GM12878 (cell line): ENCODE results near the gene HORMAD2. TPM values are rescaled to one million over a fixed set of nuclear protein-coding genes. Genes with fewer than 3 reads are reported as not detected.

Experiments used
- ATAC-seq: fragments of 200-7000 bp; cut with Tn5 transposase; 3 replicates; pipeline ENCODE4 v1.9.1; 2020; ENCODE audit warnings: mild to moderate bottlenecking, moderate library complexity
- BruUV-seq: library from RNA; stranded (reverse); fragments of 400-500 nt; replicated peaks from 2 replicates; lab custom pipeline; 2021; lab: Mats Ljungman, UMichigan
- CTCF ChIA-PET: fragments of 300-600 bp; sonication (Branson Sonifier 250); formaldehyde crosslinking; extraction: SDS; loops from one replicate; lab custom pipeline; 2021; ENCODE audit warnings: inconsistent platforms; lab: Yijun Ruan, JAX
- POLR2A ChIA-PET: fragments of 350-600 bp; formaldehyde crosslinking; extraction: SDS; loops from one replicate; lab custom pipeline; 2021; ENCODE audit warnings: inconsistent platforms; lab: Charles Lee
- RAD21 ChIA-PET: fragments of 300-600 bp; sonication (Branson Sonifier 250); formaldehyde crosslinking; loops from one replicate; lab custom pipeline; 2023; ENCODE audit warnings: antibody characterized with exemption; ENCODE audit not compliant: unreplicated experiment; lab: Charles Lee
- SMC1A ChIA-PET: fragments of 300-600 bp; sonication (Branson Sonifier 250); formaldehyde crosslinking; loops from one replicate; lab custom pipeline; 2023; ENCODE audit not compliant: unreplicated experiment, uncharacterized antibody; lab: Charles Lee
- DNase-seq: peaks from one replicate; pipeline ENCODE4 v3.0.0-alpha.2; 2011; ENCODE audit warnings: low read depth, low spot score
- FAIRE-seq: peaks from 3 replicates; lab custom pipeline; 2011; peaks lifted over from hg19 to GRCh38; lab: Jason Lieb, UNC
- H2AFZ ChIP-seq: 2 replicates; pipeline ENCODE4 v1.6.0; 2011; ENCODE audit warnings: low read depth, low read length, control low read depth; ENCODE audit not compliant: control insufficient read depth
- H3K27ac ChIP-seq: 2 replicates; pipeline ENCODE4 v1.5.1; 2011; ENCODE audit warnings: control low read depth; ENCODE audit not compliant: control insufficient read depth, insufficient read depth
- H3K27me3 ChIP-seq, 2 experiments: replicated peaks in 1 of 2; 2 replicates each; pipeline versions ENCODE4 v1.6.0 to v1.6.1; 2011; ENCODE audit warnings: low read length in 1 of 2; ENCODE audit not compliant: control insufficient read depth in 2 of 2, insufficient read depth in 2 of 2
- H3K36me3 ChIP-seq, 2 experiments: 2 replicates each; pipeline ENCODE4 v1.5.1; 2011; ENCODE audit warnings: low read length in 1 of 2; ENCODE audit not compliant: control insufficient read depth in 2 of 2, insufficient read depth in 2 of 2
- H3K4me1 ChIP-seq: 2 replicates; pipeline ENCODE4 v1.6.1; 2011; ENCODE audit warnings: mild to moderate bottlenecking, low read length, moderate library complexity, mixed read lengths; ENCODE audit not compliant: control insufficient read depth, insufficient read depth
- H3K4me2 ChIP-seq: 2 replicates; pipeline ENCODE4 v1.6.0; 2011; ENCODE audit warnings: control low read depth; ENCODE audit not compliant: control insufficient read depth, insufficient read depth
- H3K4me3 ChIP-seq: fragments of 200-600 bp; sonication (generic); 2 replicates; pipeline ENCODE4 v1.5.1; 2016
- H3K79me2 ChIP-seq: 2 replicates; pipeline ENCODE4 v1.6.0; 2011; ENCODE audit warnings: low read length; ENCODE audit not compliant: control insufficient read depth, insufficient read depth
- H3K9ac ChIP-seq: 2 replicates; pipeline ENCODE4 v1.8.0; 2011; ENCODE audit warnings: low read length, control low read depth, mixed read lengths; ENCODE audit not compliant: control insufficient read depth, insufficient read depth
- H3K9me3 ChIP-seq: replicated peaks from 3 replicates; pipeline ENCODE4 v1.5.1; 2011; ENCODE audit warnings: mild to moderate bottlenecking, low read length; ENCODE audit not compliant: control insufficient read depth, insufficient read depth
- H4K20me1 ChIP-seq: 2 replicates; pipeline ENCODE4 v1.6.0; 2011; ENCODE audit not compliant: control insufficient read depth, insufficient read depth
- CBFB ChIP-seq: IDR thresholded peaks from 2 replicates; pipeline ENCODE4 v1.6.1; 2016; ENCODE audit warnings: antibody characterized with exemption, low read depth
- ESRRA ChIP-seq: IDR thresholded peaks from 2 replicates; pipeline ENCODE4 v1.6.1; 2012; ENCODE audit warnings: mild to moderate bottlenecking, low read length, improper control_type of control experiment
- GABPA ChIP-seq: IDR thresholded peaks from 2 replicates; pipeline ENCODE4 v1.6.1; 2014; ENCODE audit warnings: antibody characterized with exemption, low read depth, mild to moderate bottlenecking, inconsistent platforms
- MYB ChIP-seq: fragments of 150-350 bp; IDR thresholded peaks from 2 replicates; pipeline ENCODE4 v1.6.1; 2014; ENCODE audit warnings: mild to moderate bottlenecking, low read depth, low read length, borderline replicate concordance
- NFYB ChIP-seq: IDR thresholded peaks from 2 replicates; pipeline ENCODE4 v1.6.1; 2011; ENCODE audit warnings: low read depth, mild to moderate bottlenecking, low read length, improper control_type of control experiment, moderate library complexity; ENCODE audit not compliant: insufficient read depth
- PBX3 ChIP-seq: IDR thresholded peaks from 2 replicates; pipeline ENCODE4 v1.6.1; 2011; ENCODE audit warnings: mild to moderate bottlenecking, low read depth, low read length, moderate library complexity; ENCODE audit not compliant: insufficient replicate concordance
- SMAD1 ChIP-seq: fragments of 450-650 bp; IDR thresholded peaks from 2 replicates; pipeline ENCODE4 v1.6.1; 2018; ENCODE audit warnings: mild to moderate bottlenecking, low read depth; ENCODE audit not compliant: partially characterized antibody
- STAT3 ChIP-seq: IDR thresholded peaks from 2 replicates; pipeline ENCODE4 v1.6.1; 2011; ENCODE audit warnings: low read depth, low read length, improper control_type of control experiment
- SUZ12 ChIP-seq: fragments of 200-600 bp; sonication (generic); IDR thresholded peaks from one replicate; pipeline ENCODE4 v1.6.1; 2018; ENCODE audit warnings: antibody characterized with exemption, mild to moderate bottlenecking; ENCODE audit not compliant: unreplicated experiment
- ZBED1 ChIP-seq: IDR thresholded peaks from 2 replicates; pipeline ENCODE4 v1.6.1; 2016; ENCODE audit warnings: borderline replicate concordance
- ZBTB11 ChIP-seq: fragments of 450-650 bp; formaldehyde crosslinking; IDR thresholded peaks from 2 replicates; pipeline ENCODE4 v1.5.0; 2022; ENCODE audit warnings: mild to moderate bottlenecking, missing genetic modification characterization
- ZSCAN29 ChIP-seq: fragments of 450-650 bp; IDR thresholded peaks from 2 replicates; pipeline ENCODE4 v1.6.1; 2017; ENCODE audit warnings: mild to moderate bottlenecking, moderate library complexity
- WGBS: methylation state at CpG from one replicate; pipeline ENCODE4 v1.1.6; 2016; ENCODE audit warnings: low lambda C conversion rate; ENCODE audit not compliant: insufficient replicate concordance, insufficient coverage; ENCODE audit errors: missing lambda C conversion rate; 5-methylcytosine and 5-hydroxymethylcytosine counted together
- in situ Hi-C: fragments of 300-500 bp; cut with MboI; formaldehyde crosslinking; loops from 9 replicates; pipeline ENCODE4 v1.14.3; 2018; ENCODE audit warnings: mixed read lengths
- intact Hi-C: fragments of 100-400 bp; cut with micrococcal nuclease; formaldehyde crosslinking; loops from one replicate; pipeline ENCODE4 v1.14.2; 2022; ENCODE audit not compliant: unreplicated experiment
- polyA plus RNA-seq, 11 experiments: library from polyadenylated mRNA; depleted of rRNA in 4 of 11; unstranded in 6 of 11; stranded (reverse) in 5 of 11; fragments of >200 nt; fragmentation: Nextera tagmentation in 4 of 11; fragmentation: Illumina TruSeq in 1 of 11; extraction: Ambion mirVana in 4 of 11; extraction: Trizol in 1 of 11; gene quantifications; 1 replicate in 1 of 11; 2 replicates in 10 of 11; pipeline versions ENCODE4 v1.2.1 to v1.2.3, GENCODE V29; 2011 to 2016; ENCODE audit warnings: inconsistent platforms in 2 of 11, missing spikeins in 2 of 11, low read depth in 1 of 11
- total RNA-seq, 4 experiments: library from RNA; depleted of rRNA in 3 of 4; stranded (reverse); fragments of >200 nt in 3 of 4; fragmentation: Illumina TruSeq in 1 of 4; extraction: Trizol in 1 of 4; gene quantifications; 2 replicates each; pipeline versions ENCODE4 v1.2.1 to v1.2.3, GENCODE V29; 2013 to 2021
- TF ChIP-seq, protein P1 (sequence below): IDR thresholded peaks from 2 replicates; pipeline ENCODE4 v1.6.1; 2011; ENCODE audit warnings: borderline replicate concordance, low read depth, mild to moderate bottlenecking, moderate library complexity, mixed read lengths, low read length; ENCODE audit not compliant: insufficient read depth; ENCODE audit errors: extremely low read length
- TF ChIP-seq, protein P2 (sequence below): fragments of 450-650 bp; IDR thresholded peaks from 2 replicates; pipeline ENCODE4 v1.6.1; 2018; ENCODE audit warnings: mild to moderate bottlenecking, low read depth, moderate library complexity; ENCODE audit not compliant: partially characterized antibody
- TF ChIP-seq, protein P3 (sequence below): IDR thresholded peaks from 2 replicates; pipeline ENCODE4 v1.6.1; 2012; ENCODE audit warnings: low read depth, low read length, improper control_type of control experiment

HORMAD2 gene
- total and polyA plus RNA-seq, 10 of the 15 experiments (the other 5 are each of a cell fraction or from before 2014, with no cell fraction given), result 0.07 to 0.13 TPM; not detected in 8

GRCh38 chr22:30128511-30128910, 48.2 kb downstream of the HORMAD2 start:
- RAD21 ChIA-PET, result no interaction called here
- 12% methylated on average over 2 of the region's 2 CpGs for WGBS
- Histone ChIP-seq H3K27me3 (no peaks in the 10 kb centered on the region), H4K20me1 (no peaks in the 10 kb centered on the region), H3K9ac (no peak overlapping the region), H2AFZ (no peak overlapping the region), H3K9me3 (no peaks in the 10 kb centered on the region), H3K36me3 (no peaks in the 10 kb centered on the region), H3K27ac (no peak overlapping the region), H3K4me3 (no peak overlapping the region), H3K4me1 (no peaks in the 10 kb centered on the region), H3K4me2 (no peak overlapping the region), H3K79me2 (no peaks in the 10 kb centered on the region)
- CTCF ChIA-PET, result interaction anchor here (0.6 kb wide), 1 partner anchor 20 kb away, joined by 3 read pairs; no protein-coding TSS in a partner anchor
- POLR2A ChIA-PET, result no interaction called here
- FAIRE-seq (no peak), ATAC-seq (no peak), DNase-seq (no peak)
- SMC1A ChIA-PET, result no interaction called here
- BruUV-seq, result no TSS peak
- in situ Hi-C loops (no loop called here), intact Hi-C loops (no loop called here)
- TF ChIP-seq CBFB, result no peak
- TF ChIP-seq, protein P1, sequence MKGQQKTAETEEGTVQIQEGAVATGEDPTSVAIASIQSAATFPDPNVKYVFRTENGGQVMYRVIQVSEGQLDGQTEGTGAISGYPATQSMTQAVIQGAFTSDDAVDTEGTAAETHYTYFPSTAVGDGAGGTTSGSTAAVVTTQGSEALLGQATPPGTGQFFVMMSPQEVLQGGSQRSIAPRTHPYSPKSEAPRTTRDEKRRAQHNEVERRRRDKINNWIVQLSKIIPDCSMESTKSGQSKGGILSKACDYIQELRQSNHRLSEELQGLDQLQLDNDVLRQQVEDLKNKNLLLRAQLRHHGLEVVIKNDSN, result no peak
- TF ChIP-seq ZBED1, result no peak
- TF ChIP-seq ZBTB11 (CRISPR knock-in tag), result no peak
- TF ChIP-seq, protein P2, sequence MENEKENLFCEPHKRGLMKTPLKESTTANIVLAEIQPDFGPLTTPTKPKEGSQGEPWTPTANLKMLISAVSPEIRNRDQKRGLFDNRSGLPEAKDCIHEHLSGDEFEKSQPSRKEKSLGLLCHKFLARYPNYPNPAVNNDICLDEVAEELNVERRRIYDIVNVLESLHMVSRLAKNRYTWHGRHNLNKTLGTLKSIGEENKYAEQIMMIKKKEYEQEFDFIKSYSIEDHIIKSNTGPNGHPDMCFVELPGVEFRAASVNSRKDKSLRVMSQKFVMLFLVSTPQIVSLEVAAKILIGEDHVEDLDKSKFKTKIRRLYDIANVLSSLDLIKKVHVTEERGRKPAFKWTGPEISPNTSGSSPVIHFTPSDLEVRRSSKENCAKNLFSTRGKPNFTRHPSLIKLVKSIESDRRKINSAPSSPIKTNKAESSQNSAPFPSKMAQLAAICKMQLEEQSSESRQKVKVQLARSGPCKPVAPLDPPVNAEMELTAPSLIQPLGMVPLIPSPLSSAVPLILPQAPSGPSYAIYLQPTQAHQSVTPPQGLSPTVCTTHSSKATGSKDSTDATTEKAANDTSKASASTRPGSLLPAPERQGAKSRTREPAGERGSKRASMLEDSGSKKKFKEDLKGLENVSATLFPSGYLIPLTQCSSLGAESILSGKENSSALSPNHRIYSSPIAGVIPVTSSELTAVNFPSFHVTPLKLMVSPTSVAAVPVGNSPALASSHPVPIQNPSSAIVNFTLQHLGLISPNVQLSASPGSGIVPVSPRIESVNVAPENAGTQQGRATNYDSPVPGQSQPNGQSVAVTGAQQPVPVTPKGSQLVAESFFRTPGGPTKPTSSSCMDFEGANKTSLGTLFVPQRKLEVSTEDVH, result no peak
- no peak for TF ChIP-seq SUZ12
- no peak for TF ChIP-seq SMAD1
- TF ChIP-seq STAT3, result no peak
- TF ChIP-seq PBX3, result no peak
- no peak for TF ChIP-seq NFYB
- no peak for TF ChIP-seq ZSCAN29
- TF ChIP-seq, protein P3, sequence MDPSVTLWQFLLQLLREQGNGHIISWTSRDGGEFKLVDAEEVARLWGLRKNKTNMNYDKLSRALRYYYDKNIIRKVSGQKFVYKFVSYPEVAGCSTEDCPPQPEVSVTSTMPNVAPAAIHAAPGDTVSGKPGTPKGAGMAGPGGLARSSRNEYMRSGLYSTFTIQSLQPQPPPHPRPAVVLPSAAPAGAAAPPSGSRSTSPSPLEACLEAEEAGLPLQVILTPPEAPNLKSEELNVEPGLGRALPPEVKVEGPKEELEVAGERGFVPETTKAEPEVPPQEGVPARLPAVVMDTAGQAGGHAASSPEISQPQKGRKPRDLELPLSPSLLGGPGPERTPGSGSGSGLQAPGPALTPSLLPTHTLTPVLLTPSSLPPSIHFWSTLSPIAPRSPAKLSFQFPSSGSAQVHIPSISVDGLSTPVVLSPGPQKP, result no peak
- TF ChIP-seq GABPA, result no peak
- no peak for TF ChIP-seq MYB
- TF ChIP-seq ESRRA, result no peak
